MM.1S (cell line): ENCODE measurements around the gene MED25.

ENCODE experiments used
- CTCF ChIP-seq: fragments of 300-600 bp; sonication (generic); IDR thresholded peaks from 2 replicates; pipeline ENCODE4 v1.5.1; 2016; ENCODE audit warnings: antibody characterized with exemption, low read length, mixed read lengths
- EZH2 ChIP-seq: fragments of 300-600 bp; sonication (generic); optimal IDR thresholded peaks from 2 replicates; pipeline ENCODE3; 2017; ENCODE audit warnings: low read depth, mild to moderate bottlenecking, antibody characterized with exemption, low read length, mixed read lengths

- no peak for TF ChIP-seq CTCF
- no peak for TF ChIP-seq EZH2
Measured at GRCh38 chr19:49780861-49781260, 37.2 kb upstream of the MED25 start.
